ENCODE measurements around the gene COL5A1. TPM values are rescaled to one million over a fixed set of nuclear protein-coding genes. Genes with fewer than 3 reads are reported as not detected.

Gene COL5A1
- total RNA-seq, 1 donor from 2014 or later, result 4.5 TPM

- DNase-seq, result no peak
These were observed 216.6 kb downstream of the COL5A1 start for GRCh38 chr9:134858051-134858841.

- no peak for DNase-seq
These were observed 218.9 kb downstream of the COL5A1 start for GRCh38 chr9:134860510-134860909.

- DNase-seq, result no peak
These were observed 220.2 kb downstream of the COL5A1 start for GRCh38 chr9:134861595-134862334.

- no peak for DNase-seq
These were observed 221.8 kb downstream of the COL5A1 start for GRCh38 chr9:134863306-134863902.

GRCh38 chr9:134863941-134864820 lies 222.6 kb downstream of the COL5A1 start:
- DNase-seq, result no peak

- DNase-seq, result no peak
These were observed 223.2 kb downstream of the COL5A1 start for GRCh38 chr9:134864821-134865190.

- DNase-seq, result no peak
These were observed 226.5 kb downstream of the COL5A1 start for GRCh38 chr9:134867917-134868750.

- no peak for DNase-seq
These were observed 227.3 kb downstream of the COL5A1 start for GRCh38 chr9:134868751-134869553.

- DNase-seq, result no peak
These were observed 228.1 kb downstream of the COL5A1 start for GRCh38 chr9:134869554-134870300.

GRCh38 chr9:134870301-134870694 lies 228.7 kb downstream of the COL5A1 start:
- no peak for DNase-seq

- no peak for DNase-seq
These were observed 229.4 kb downstream of the COL5A1 start for GRCh38 chr9:134870746-134871662.

- no peak for DNase-seq
These were observed 230.2 kb downstream of the COL5A1 start for GRCh38 chr9:134871697-134872340.

- no peak for DNase-seq
These were observed 231.1 kb downstream of the COL5A1 start for GRCh38 chr9:134872482-134873231.

GRCh38 chr9:134875371-134875770 lies 233.8 kb downstream of the COL5A1 start:
- no peak for DNase-seq

- DNase-seq, result no peak
These were observed 235.9 kb downstream of the COL5A1 start for GRCh38 chr9:134877541-134877940.

- no peak for DNase-seq
These were observed 238.3 kb downstream of the COL5A1 start for GRCh38 chr9:134879664-134880483.
